HG03175 (cell line): ENCODE results near the gene THY1.
"Not testable (repeated sequence)": the region's sequence is repeated elsewhere in the genome, so short reads cannot be mapped to it uniquely, and the experiment has no call there.

Experiments
- ATAC-seq: cut with Tn5 transposase; IDR thresholded peaks from one replicate; pipeline ENCODE4 v1.9.1; 2021; ENCODE audit warnings: mild to moderate bottlenecking, moderate library complexity; ENCODE audit not compliant: unreplicated experiment

Gene THY1

GRCh38 chr11:119388103-119388502 lies 34.9 kb downstream of the THY1 start:
- no peak for ATAC-seq

GRCh38 chr11:119384332-119384731 lies 38.6 kb downstream of the THY1 start:
- ATAC-seq: no peak

DNA sequence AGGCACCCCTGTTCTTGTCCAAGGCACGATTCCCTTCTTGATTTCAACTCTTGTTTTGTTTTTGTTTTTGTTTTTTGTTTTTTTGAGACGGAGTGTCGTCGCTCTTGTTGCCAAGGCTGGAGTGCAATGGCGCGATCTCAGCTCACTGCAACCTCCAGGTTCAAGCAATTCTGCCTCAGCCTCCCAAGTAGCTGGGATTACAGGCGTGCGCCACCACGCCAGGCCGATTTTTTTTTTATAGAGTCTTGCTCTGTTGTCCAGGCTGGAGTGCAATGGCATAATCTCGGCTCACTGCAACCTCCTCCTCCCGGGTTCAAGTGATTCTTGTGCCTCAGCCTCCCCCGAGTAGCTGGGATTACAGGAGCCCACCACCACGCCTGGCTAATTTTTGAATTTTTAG lies 40.5 kb downstream of the THY1 start:
- not testable (repeated sequence) for ATAC-seq

GRCh38 chr11:119382101-119382500 lies 40.9 kb downstream of the THY1 start:
- no peak for ATAC-seq

DNA sequence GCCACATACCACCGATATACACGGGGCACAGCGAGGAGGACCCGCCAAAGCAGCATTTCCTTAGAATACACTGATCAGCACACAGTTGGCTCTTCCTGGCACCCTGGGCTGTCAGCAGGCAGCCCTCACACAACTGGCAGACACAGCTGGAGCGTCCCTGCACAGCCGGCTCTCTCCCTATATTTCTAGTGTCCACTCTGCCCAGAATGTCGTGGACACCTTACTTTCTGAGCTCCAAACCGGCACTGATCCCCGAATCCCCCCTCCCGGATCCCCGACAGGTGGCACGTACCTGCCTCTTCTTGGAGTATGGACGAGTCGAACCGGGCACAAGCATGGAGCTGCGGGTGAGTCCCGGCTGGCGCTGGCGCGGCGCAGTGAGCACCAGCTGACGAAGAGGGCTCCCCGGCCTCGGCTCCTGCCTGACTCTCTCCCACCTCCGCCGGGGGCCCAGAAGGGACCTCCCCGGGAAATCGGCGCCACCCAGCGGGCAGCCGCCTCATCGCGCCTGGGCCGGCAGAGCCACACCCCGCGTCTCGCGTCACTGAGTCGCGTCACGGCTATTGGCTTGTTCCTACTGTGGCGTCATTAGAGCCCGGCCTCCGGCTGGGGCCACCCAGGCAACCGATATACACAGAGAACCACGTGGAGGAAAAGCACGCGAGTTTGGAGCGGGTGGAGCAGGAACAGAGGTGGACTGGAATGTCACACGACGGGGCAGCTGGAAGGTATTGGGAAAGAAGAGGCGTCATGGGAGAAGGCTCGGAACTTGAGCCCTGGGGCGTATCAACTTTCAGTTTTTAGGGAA lies 41.6 kb downstream of the THY1 start, which contains the start of gene USP2:
TSS of gene USP2 (minus strand) at position 510 of the 808 bp plus-strand sequence. CDS start 8,210 bp downstream, outside the sequence.
- peak; percentile 96 for ATAC-seq

GRCh38 chr11:119380827-119381180 lies 42.2 kb downstream of the THY1 start:
- no peak for ATAC-seq

- ATAC-seq: no peak
Observed at GRCh38 chr11:119380160-119380826, 42.7 kb downstream of the THY1 start.

GRCh38 chr11:119378851-119379465 lies 44.0 kb downstream of the THY1 start:
- ATAC-seq: no peak

- ATAC-seq: no peak
Observed at GRCh38 chr11:119377961-119378667, 44.9 kb downstream of the THY1 start.

GRCh38 chr11:119377112-119377901 lies 45.7 kb downstream of the THY1 start:
- no peak for ATAC-seq

DNA sequence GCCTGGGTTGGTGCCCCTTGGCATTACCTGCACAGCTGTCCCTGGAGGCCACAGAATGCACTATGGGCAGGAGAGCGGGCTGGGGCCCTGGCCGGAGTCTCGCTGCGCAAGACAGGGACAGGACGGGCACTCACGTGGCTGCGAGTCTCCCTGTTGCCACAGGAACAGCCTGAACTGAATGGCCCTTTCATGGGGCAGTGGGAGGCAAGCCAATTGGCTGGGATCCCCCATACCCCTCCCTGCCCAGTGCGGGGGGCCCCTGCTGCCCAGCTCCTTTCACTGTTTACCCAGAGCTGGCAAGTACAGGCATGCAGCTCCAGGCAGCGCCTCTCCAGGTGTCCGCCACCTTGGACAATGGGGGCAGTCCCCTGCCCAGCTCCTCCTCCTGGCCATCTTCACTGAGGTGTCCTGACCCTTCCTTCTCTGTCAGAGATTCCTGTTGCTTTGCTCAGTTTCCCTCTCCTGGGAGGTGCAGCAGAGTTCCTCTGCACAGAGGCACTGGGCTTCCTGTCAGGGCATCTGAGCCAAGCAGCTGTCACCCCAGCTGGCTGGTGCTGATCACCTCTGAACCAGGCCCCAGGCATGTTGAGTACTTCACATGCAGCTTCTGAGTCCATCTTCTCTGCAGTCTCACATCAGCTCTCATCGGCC lies 46.6 kb downstream of the THY1 start:
- no peak for ATAC-seq

DNA sequence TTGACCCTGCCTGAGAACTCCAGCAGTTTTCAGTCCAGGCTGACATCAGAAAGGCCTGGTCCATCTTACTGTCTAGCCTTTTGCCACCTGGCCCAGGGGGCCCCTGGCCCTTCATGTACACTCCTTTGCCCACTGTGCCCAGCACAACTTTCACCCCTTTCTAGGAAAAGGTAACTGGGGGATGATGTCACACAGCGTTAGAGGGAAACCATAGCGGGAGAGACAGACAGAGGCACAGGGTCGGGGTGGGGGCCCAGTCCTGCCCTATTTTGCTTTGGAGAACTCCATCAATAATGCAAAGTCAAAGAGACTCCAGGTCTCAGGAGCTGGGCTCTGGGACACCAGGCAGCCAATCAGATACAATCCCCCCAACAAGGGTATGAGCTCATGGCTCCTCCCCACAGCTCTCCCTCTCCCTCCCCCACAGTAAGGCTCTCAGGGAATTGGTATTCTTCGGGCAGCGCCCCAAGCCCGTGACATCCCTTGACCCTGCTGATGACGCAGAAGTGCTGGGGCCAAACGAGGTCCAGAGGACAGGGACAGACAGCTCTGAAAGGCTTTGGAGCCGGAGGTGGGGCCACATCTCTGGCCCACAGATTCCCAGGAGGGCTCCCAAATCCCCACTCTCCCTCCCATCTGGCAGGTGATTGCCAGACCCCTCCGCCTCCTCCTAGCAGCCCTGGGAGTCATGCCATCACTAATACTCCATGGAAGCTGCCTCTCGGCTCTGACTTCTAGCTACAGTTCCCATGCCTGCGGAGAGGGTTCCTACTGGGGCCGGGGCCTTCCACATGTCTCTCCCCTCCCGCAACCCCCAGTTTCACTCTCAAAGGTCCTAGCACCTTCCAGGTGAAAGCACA lies 47.4 kb downstream of the THY1 start:
- ATAC-seq: no peak

- ATAC-seq: no peak
Observed at GRCh38 chr11:119374632-119375336, 48.2 kb downstream of the THY1 start.

- ATAC-seq: no peak
Observed at GRCh38 chr11:119373921-119374631, 48.9 kb downstream of the THY1 start.

DNA sequence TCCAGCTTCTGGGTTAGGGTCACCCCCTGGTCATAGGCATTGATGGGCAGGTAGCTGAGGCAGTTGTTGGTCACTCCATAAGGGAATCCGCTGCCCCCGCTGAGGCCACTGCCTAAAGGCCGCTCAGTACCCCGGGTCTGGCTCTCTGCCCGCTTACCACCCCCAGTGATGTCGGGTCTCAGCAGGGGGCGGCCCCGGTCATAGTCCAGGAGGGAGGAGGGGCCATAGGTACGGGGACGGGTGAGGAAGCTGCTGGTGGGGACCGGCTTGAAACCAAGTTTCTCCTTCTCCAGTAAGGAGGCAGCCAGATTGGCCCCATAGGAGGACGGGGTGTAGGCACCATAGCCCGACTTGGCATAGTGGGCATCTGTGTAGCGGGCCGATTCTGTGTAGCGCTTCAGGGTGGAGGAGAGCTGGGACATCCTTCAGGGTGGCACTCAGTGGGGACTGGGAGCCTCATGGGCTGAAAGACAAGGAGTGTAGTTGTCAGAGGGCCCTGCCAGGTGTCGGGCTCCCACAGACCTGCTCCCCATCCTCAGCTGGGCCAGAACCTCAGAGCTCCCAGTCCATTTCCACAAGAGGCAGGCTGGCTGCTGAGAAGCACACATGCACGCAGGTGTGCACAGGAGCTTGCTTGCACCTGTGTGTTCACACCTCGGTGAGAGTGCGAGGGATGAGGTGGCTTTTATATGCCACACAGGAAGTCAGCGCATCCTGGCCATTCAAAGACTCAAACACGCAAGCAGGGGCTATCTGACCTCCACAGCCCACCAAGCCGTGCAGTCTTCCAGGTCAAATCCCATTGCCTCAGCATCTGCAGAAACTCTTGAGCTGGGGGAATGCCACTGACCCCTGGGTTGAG lies 49.7 kb downstream of the THY1 start:
- ATAC-seq: no peak

- no peak for ATAC-seq
Observed at GRCh38 chr11:119372260-119373058, 50.5 kb downstream of the THY1 start.
